Frontal cortex (tissue), 4 donors: ENCODE measurements around the gene SRCAP. TPM values are rescaled to one million over a fixed set of nuclear protein-coding genes. Genes with fewer than 3 reads are reported as not detected.

Source experiments
- DNase-seq, 2 donors: peaks; one replicate each; pipeline ENCODE4 v3.0.0; 2012; ENCODE audit warnings: low spot score in 2 of 2
- FAIRE-seq: peaks from 2 replicates; lab custom pipeline; 2012; peaks lifted over from hg19 to GRCh38; lab: Jason Lieb, UNC
- total RNA-seq: library from RNA; depleted of rRNA; stranded (reverse); fragments of >200 nt; gene quantifications from one replicate; pipeline ENCODE4 v1.2.3, GENCODE V29; 2014
- donor health status: control.
- donor health status: control.
- donor health status: control.

SRCAP gene
- total RNA-seq, 1 donor from 2014 or later: 14.3 TPM

DNA sequence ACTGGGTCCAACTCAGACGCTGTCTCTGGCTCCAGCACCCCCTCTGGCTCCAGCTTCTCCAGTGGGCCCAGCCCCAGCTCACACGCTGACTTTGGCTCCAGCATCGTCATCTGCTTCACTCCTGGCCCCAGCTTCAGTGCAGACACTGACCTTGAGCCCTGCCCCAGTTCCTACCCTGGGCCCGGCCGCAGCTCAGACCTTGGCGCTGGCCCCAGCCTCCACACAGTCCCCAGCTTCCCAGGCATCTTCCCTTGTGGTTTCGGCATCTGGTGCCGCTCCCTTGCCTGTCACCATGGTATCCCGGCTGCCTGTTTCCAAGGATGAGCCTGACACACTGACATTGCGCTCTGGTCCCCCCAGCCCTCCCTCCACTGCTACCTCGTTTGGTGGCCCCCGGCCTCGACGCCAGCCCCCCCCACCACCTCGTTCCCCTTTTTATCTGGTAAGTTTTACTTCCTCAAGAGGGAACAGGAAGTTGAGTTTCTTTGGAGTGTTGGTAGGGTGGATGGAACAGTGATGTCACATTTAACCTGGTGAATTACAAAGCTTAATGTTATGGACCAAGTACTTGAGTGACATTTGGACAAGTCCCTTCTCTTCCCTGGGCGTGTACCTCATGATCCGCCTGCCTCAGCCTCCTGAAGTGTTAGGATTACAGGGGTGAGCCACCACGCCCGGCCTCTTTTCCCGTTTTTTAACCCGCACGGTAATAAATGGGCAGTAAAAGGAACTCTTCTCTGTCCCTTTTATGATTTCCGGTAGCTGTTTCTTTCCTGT lies 25.9 kb downstream of the SRCAP start:
- FAIRE-seq: no peak
- no peak for DNase-seq

DNA sequence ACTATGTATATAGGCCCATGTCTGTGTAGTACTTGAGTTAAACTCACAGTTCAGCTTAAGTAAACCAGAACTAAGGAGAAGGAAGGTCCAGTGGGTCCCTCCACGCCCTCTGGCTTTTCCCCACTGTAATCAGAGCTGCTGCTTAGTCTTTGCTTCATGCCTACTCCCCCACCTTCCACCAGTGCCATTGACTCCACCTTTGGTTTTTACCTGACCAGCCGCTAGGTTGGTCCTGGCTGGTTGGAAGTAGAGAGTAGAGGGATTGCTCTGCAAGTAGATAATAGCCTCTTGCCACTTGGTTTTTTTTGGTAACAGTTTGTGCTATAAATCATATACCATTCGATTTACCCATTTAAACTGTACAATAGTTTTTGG lies 26.4 kb downstream of the SRCAP start:
- FAIRE-seq (no peak), DNase-seq (no peak)

DNA sequence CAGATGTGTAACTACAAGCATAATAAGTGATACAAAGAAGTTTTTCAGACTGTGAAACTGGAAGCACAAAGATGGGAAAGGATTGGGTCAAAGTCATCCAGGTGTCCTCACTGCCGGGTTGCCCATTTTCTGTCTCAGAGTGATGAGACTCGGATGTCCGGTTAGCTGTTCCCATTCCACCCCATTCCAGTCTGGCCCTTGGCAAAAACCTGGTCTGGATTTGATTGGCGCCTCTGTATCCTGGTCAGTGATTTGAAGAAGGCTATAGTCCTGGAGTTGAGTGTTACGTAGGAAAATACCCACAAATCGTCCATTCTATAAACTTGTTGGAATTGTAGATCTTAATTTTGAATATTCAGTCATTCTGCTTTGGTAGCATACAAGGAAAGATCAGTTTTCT lies 29.4 kb downstream of the SRCAP start:
- DNase-seq (no peak), FAIRE-seq (no peak)

DNA sequence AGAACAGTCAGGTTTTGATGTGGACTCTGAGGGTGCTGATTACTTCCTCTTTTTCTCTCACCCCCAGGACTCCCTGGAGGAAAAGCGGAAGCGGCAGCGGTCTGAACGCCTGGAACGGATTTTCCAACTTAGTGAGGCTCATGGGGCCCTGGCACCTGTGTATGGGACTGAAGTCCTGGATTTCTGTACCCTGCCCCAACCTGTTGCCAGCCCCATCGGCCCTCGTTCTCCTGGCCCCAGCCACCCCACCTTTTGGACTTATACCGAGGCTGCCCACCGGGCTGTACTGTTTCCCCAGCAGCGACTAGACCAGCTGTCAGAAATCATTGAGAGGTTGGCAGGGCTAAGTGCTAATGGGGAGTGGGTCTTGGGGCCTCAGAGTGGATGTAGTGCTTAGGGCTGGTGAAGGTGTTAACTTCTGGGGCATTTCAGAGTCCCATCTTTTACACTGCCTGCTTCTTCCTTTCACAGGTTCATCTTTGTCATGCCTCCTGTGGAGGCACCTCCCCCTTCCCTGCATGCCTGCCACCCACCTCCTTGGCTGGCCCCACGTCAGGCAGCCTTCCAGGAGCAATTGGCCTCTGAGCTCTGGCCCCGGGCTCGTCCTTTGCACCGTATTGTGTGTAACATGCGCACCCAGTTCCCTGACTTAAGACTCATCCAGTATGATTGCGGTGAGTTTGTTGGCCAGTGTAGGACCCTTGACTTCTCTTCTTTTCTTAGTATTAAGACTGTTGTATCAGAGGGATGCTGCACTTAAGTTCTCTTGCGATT lies 30.1 kb downstream of the SRCAP start:
- no peak for FAIRE-seq
- DNase-seq: no peak

DNA sequence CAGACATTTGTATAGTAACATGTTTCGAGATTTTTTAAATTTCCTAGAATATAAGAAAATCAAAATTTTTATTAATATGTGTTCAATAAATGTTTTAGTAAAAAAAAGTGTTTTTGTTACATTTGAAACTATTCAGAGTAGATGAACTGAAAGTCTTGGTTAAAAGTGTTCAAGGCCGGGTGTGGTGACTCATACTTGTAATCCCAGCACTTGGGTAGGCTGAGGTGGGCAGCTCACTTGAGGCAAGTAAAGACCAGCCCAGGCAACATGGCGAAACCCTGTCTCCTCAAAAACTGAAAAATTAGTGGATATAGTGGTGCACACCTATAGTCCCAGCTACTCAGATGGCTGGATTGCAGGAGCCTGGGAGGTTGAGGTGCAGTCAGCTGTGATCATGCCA lies 32.4 kb downstream of the SRCAP start:
- DNase-seq (no peak), FAIRE-seq (no peak)

DNA sequence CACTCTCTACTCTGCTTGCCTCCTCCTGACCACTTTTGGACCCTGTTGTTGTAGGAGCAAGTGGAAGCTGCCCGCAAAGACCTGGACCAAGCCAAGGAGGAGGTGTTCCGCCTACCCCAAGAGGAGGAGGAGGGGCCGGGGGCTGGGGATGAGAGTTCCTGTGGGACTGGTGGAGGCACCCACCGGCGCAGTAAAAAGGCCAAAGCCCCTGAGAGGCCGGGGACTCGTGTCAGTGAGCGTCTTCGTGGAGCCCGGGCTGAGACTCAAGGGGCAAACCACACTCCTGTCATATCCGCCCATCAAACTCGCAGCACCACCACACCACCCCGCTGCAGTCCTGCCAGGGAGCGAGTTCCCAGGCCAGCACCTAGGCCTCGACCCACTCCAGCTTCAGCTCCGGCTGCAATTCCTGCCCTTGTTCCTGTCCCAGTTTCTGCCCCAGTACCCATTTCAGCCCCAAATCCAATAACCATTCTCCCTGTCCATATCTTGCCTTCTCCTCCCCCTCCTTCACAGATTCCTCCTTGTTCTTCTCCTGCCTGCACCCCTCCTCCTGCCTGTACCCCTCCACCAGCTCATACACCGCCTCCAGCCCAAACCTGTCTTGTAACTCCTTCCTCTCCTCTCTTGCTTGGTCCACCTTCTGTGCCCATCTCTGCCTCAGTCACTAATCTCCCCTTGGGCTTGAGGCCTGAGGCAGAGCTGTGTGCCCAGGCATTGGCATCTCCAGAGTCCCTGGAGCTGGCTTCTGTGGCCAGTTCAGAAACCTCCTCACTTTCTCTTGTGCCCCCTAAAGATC lies 38.2 kb downstream of the SRCAP start:
- DNase-seq (no peak), FAIRE-seq (no peak)

DNA sequence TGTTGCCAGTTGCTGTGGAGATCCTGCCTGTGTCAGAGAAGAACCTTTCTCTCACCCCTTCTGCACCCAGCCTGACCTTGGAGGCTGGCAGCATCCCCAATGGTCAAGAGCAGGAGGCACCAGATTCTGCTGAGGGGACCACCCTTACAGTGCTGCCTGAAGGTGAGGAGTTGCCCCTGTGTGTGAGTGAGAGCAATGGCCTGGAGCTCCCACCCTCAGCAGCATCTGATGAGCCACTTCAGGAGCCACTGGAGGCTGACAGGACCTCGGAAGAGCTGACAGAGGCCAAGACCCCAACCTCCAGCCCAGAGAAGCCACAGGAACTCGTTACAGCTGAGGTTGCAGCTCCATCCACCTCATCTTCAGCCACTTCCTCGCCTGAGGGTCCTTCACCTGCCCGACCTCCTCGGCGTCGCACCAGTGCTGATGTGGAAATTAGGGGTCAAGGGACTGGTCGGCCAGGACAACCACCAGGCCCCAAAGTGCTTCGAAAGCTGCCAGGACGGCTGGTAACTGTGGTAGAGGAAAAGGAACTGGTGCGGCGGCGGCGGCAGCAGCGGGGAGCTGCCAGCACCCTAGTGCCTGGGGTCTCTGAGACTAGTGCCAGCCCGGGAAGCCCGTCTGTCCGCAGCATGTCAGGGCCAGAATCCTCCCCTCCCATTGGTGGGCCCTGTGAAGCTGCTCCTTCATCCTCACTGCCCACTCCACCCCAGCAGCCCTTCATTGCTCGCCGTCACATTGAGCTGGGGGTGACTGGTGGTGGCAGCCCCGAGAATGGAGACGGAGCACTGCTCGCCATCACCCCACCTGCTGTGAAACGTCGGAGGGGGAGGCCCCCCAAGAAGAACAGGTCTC lies 39.0 kb downstream of the SRCAP start:
- FAIRE-seq (no peak), DNase-seq (no peak)

DNA sequence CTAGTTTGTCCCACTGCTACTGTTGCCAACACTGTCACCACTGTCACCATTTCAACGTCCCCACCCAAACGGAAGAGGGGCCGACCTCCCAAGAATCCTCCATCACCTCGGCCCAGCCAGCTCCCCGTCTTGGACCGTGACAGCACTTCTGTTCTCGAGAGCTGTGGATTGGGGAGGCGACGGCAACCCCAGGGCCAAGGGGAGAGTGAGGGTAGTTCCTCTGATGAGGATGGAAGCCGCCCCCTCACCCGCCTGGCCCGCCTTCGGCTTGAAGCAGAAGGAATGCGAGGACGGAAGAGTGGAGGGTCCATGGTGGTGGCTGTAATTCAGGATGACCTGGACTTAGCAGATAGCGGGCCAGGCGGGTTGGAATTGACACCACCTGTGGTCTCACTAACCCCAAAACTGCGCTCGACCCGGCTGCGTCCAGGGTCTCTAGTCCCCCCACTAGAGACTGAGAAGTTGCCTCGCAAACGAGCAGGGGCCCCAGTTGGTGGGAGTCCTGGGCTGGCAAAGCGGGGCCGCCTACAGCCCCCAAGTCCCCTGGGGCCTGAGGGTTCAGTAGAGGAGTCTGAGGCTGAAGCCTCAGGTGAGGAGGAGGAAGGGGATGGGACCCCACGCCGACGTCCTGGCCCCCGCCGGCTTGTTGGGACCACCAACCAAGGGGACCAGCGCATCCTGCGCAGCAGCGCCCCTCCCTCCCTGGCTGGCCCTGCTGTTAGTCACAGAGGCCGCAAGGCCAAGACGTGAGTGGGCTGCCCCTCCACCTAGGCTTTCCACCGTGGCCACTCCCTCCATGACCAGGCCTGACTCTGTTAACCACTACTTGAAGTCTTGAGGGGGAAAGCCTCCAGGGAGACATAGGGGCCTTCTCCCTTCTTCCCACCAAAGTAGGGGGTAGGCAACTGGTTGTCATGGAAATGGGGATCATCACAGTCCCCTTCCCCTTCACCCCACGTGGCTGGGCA lies 40.3 kb downstream of the SRCAP start:
- DNase-seq (no peak), FAIRE-seq (no peak)

DNA sequence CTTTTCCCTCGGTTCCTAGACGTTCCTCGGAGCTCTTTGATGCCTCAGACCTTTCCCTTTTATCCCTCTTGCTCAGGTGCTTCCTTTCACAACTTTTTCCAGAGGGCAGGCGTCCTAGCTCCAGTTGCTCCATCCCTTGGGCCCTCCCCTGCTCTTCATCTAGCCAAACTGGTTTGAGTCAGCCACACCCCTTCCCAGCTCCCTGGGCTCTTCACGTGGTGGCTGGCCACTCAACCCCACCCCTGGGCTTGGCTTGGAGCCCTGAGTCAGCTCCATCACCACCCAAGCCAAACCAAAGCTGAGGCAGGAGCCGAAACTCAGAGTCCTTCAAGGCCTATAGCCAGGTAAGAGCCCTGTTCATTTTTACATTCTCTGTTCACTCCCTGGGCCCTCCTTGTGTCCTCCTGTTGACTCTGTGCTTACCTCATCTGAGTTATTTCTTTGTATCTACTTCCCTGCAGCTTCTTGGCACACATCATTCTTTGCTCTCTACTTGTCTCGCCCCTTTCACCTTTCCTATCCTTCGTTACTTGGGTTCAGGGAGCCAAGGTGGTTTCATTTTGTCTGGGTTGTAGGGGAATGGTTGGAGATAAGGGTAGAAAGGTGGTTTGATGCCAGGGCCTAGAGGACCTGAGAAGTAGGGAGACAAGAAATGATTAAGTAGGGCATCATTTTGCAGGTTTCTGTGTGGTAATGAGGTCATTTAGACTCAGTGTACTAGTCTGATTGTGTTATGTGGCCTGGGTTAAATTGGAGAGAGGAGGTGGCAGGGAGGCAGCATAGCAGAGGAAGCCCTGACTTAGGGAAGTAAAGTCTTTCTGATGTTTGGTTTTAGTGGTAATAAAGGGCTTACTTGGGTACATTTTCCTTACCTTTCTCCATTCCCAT lies 41.6 kb downstream of the SRCAP start:
- FAIRE-seq (no peak), DNase-seq (no peak)

DNA sequence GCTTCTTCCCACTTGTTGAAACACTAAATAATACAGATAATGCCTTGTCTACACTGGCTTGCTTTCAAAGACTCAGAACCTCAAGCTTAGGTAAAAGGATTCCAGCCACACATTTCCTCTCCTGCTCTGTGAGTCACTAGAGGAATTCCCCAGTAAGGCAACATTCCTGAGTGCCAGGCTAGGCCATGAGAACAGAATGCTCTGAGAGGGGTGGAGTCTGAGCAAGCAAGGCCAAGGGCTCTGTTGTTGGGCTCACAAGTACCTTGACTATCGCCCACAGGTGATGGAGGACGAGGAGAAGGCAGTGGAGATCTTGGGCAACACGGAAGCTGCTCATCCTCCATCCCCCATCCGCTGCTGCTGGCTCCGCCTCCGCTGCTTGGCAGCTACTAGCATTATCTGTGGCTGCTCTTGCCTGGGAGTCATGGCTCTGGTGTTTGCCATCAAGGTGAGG lies 42.5 kb downstream of the SRCAP start:
- FAIRE-seq (no peak), DNase-seq (no peak)

DNA sequence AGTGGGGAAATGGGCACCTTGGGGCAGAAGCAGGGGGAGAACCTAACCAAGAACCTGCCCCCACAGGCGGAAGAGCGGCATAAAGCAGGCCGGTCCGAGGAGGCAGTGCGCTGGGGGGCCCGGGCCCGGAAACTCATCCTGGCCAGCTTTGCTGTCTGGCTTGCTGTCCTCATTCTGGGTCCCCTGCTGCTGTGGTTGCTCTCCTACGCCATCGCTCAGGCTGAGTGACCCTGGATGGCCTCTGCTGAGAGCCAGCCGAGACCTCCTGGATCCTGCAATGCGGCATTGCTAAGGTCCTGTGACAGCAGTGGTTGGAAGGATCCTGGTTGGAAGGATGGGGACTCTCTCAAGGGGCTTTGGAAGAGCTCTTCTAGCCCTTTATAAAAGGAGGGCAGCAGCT lies 44.7 kb downstream of the SRCAP start:
- no peak for FAIRE-seq
- no peak for DNase-seq

DNA sequence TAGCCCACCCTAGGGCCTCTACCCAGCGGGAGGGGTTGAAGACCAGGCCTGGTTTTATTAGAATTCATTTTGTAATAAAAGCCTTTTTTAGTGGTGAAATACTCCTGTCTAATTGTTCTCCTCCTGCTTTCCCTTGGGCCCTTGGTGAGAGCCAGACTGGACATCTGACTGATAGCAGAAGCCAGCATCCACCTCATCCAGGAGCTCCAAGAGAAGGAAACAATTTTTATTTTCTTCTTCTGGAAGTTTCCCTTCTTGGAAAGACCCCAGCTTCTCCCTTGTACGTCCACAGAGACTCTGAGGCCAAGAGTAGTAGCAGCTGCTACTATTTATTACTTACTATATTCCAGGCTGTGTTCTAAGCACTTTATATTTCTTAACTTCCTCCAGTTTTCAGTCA lies 45.2 kb downstream of the SRCAP start:
- DNase-seq (no peak), FAIRE-seq (no peak)

DNA sequence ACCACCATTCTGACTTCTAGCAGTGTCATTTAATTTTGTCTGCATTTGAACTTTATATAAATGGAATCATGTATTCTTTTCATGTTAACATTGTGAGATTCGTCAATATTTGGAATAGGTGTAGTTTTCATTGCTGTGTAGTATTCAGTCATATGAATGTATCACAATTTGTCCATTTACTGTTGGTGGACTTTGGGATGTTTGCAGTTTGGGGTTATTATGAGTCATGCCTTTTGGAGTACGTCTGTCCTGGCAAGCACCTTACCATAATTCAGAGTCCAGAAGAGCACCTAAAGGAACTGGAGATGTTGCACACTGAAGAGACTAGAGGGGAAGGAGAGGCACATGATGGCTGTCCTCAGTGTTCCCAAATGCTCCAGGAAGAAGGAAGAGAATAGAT lies 46.1 kb downstream of the SRCAP start:
- DNase-seq (no peak), FAIRE-seq (no peak)

DNA sequence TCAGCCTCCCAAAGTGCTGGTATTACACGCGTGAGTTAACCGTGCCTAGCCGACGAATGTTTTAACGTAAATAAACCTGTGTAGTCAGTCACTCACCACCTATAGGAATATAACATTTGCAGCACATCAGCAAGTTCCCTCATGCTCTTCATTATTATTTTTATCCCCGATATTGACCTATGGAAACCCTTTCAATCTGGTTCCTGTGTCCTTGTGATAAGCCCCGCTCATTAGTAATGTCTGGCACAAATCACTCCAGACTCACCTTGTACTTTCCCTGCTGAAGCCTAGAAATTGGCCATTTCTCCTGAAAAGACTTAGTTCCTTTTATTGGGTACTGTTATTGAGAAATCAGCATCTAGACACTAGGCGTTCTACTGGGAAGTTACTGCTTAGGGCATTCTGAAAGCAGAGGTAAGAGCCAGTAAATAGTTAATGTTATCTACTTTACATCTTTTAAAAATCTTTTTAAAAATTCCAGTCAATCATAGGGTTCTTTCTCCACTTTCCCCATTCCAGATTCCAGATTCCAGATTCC lies 47.7 kb downstream of the SRCAP start:
- DNase-seq (no peak), FAIRE-seq (no peak)

DNA sequence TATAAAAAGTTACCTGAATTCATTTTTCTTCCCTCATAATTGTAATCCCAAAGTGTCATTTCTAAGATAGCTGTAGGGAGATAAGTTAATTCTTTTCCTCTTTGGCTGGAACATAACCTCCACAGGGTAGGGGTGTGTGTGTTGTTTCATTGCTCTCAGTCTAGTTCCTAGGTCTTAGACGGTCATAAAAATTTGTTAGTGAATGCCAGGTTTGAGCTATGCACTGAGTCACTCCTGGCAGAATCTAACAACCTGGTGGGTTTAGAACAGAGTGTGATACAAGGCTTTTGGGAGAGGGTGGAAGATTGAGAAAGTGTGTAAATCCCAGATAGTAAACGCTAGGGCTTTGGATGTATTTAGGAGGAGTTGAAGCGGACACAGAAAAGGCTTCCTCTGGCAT lies 48.4 kb downstream of the SRCAP start:
- DNase-seq (no peak), FAIRE-seq (no peak)

DNA sequence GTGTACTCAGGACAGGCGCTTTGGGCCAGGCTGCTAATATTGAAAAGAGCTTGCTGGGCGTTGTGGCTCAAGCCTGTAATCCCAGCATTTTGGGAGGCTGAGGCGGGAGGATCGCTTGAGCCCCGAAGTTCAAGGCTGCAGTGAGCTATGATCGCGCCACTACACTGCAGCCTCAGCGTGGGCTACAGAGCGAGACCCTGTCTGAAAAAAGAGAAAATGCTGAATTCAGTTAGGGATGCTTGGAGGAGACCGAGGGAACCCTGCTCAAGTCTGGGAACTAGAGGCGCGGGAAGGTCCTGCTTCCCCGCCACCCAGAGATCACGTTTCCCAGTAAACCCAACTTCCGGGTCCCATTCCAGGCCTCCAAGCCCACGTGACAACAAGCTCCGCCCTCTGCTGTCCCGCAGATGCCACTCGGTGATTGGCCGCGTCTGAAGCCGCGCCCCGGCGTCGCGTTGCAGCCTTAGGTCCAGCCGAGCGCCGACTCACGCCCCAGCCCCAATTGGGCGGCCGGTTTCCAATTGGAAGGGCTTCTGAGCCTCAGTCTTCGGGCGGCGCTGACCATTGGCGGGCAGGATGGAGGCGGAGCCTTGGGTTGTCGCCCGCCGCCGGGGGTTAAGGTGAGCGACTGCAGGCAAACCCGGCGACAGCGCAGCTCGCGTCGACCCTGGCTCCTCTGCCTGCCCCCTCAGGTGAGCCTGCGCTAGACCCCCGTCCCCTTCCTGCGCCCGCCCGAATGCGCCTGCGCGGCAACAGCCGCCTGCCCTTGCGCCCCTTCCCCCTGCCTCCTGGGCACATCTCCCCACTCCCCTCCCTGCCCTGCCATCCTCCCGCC lies 49.0 kb downstream of the SRCAP start, which contains the start of gene PHKG2:
Gene PHKG2 (plus strand): TSS at position 627 of the 835 bp plus-strand sequence. CDS start 396 bp downstream, outside the sequence.
- DNase-seq (peak; percentile 96 to 98), FAIRE-seq (peak; percentile 98)
